Activated effector memory CD4-positive, alpha-beta T cell treated with Interleukin-2 at 50 U/mL for 16 hours (primary cell): ENCODE results near the gene SRGAP2C.
"Not testable (repeated sequence)": the region's sequence is repeated elsewhere in the genome, so short reads cannot be mapped to it uniquely, and the experiment has no call there.

Experiments
- DNase-seq: peaks from one replicate; pipeline ENCODE4 v3.0.0-alpha.2; 2020

SRGAP2C gene

GRCh38 chr1:121385563-121386288 is 201.0 kb downstream of the SRGAP2C start:
- DNase-seq = not testable (repeated sequence)

DNA sequence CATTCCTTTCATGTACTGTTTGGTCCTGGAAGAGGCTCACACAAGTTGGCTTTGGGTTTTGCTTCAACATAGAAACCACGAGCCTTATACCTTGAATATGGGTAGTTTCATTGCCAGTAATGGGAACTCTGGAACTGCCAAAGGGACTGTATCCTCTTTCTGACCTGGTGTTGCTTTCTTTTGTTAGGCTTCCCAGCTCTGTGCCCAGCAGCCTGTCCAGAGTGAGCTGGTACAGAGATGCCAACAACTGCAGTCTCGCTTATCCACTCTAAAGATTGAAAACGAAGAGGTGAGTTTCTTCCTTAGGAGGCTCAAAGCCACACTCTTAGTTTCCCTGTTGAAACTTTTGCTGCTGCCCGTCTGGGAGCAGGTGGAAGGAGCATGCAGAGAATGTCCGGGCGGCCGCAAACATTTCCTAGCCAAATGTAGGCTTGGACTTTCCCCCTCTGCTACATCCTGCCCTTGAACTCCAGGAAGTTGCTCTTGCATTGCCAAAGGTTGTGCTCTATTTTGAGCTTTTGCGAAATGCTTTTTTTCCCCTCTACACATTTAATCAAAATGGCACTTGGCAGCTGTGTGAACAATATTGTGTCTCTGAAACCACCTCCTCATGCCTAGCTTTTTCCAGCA is 201.7 kb downstream of the SRGAP2C start:
- DNase-seq = not testable (repeated sequence)

DNA sequence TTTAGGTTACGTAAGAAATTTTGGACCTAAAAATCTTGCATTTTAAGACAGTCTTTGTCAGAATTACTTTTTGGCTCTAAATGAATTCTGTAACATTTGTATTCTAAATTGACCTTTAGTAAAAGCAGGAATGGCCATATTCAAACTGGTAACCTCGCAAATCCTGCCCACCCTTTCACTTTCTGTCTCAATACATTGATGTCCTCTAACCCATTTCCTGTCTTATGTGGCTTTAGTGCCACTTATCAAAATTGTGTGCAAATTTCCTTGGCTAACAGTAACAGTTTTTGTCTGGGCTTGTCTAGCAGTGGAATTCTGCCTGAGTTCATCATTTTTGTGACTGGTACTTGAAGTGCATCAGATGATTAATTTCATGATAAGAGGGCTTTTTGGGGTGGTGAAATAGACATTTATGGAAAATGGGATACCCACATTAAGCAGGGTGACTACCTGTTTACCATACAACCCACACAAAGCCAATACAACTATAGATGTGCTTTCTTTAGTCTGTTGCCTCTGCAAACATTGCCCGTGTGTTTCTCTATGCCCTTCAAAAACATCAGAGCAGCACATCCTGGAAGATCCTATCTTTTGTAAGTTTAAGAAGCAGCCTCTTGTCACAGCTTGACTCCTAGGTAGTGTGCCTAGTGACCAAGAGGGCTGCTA is 205.3 kb downstream of the SRGAP2C start:
- not testable (repeated sequence) for DNase-seq

DNA sequence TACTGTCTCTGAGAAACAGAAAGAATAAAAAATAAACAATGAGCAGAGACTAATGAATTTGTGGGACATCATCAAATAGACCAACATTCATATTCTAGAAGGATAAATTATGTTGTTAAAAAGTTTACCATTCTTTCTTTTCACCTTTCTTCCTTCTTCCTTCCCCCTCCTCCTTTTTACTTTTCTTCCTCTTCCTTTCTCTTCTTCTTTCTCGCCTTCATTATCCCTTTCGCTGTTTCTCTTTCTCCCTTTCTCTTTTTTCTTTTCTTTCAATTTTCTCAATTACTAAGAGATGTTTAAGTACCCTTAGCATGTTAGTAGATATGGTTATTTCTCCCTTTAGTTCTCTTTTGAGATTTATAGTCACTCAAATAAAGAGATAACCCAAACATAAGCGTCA is 207.4 kb downstream of the SRGAP2C start:
- DNase-seq = not testable (repeated sequence)

DNA sequence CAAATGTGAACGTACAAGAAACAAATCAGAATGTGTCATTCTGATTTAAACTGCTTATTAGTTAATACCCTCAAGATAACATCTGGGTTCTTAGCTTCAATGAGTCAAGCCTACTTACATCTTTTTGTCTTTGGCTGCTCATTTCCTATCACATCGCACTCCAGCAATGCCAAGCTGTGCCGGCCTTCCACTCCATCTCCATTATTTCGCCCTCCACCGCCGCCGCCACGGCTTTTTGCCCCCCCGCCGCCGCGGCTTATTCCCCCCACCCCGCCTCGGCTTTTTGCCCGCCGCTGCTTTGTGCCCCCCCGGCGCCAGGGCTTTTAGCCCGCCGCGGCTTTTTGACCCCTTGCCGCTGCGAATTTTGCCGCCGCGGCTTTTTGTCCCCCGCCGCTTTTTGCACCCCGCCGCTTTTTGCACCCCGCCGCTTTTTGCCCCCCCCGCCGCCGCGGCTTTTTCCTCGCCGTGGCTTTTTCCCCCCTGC is 211.0 kb downstream of the SRGAP2C start:
- not testable (repeated sequence) for DNase-seq

- DNase-seq = not testable (repeated sequence)
These were observed 211.7 kb downstream of the SRGAP2C start for GRCh38 chr1:121396335-121397081.

DNA sequence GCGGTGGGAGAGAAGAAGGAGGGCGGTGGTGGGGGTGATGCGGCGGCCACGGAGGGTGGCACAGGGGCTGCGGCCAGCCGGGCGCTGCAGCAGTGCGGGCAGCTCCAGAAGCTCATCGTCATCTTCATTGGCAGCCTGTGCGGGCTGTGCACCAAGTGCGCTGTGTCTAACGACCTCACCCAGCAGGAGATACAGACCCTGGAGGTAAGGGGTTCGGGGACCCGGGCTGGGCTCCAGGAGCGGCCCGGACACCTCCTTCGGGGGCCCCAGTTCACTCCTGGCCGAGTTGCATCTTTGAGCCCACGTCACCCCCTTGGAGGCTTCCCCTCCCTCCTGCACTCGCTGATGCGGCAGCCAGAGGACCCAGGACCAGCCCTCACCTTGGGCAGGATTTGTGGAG is 212.3 kb downstream of the SRGAP2C start:
- not testable (repeated sequence) for DNase-seq

- DNase-seq = not testable (repeated sequence)
These were observed 214.4 kb downstream of the SRGAP2C start for GRCh38 chr1:121399193-121399592.

DNA sequence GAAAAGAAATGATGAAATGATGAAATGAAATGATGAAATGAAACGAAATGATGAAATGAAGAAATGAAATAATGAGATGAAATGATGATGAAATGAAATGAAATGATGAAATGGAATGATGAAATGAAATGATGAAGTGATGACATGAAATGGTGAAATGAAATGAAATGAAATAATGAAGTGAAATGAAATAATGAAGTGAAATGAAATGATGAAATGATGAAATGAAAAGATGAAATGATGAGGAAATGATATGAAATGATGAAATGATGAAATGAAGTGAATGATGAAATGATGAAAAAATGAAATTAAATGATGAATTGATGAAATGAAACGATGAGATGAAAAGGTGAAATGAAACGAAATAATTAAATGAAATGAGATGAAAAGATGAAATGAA is 215.3 kb downstream of the SRGAP2C start:
- not testable (repeated sequence) for DNase-seq

DNA sequence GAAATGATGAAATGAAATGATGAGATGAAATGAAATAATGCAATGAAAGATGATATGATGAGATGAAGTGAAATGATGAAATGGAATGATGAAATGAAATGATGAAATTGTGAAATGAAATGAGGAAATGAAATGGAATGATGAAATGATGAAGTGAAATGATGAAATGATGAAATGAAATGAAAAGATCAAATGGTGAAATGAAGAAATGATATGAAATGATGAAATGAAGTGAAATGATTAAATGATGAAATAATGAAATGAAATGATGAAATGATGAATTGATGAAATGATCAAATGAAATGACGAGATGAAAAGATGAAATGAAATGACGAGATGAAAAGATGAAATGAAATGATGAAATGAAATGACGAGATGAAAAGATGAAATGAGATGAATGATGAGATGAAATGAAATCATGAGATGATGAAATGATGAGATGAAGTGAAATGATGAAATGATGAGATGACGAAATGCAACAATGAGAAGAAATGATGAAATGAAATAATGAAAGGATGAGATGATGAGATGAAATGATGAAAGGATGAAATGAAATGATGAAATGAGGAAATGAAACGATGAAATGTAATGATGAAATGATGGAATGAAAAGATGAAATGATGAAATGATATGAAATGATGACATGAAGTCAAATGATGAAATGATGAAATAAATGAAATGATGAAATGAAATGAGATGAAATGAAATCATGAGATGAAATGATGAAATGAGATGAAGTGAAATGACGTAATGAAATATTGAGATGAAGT is 216.0 kb downstream of the SRGAP2C start:
- not testable (repeated sequence) for DNase-seq

DNA sequence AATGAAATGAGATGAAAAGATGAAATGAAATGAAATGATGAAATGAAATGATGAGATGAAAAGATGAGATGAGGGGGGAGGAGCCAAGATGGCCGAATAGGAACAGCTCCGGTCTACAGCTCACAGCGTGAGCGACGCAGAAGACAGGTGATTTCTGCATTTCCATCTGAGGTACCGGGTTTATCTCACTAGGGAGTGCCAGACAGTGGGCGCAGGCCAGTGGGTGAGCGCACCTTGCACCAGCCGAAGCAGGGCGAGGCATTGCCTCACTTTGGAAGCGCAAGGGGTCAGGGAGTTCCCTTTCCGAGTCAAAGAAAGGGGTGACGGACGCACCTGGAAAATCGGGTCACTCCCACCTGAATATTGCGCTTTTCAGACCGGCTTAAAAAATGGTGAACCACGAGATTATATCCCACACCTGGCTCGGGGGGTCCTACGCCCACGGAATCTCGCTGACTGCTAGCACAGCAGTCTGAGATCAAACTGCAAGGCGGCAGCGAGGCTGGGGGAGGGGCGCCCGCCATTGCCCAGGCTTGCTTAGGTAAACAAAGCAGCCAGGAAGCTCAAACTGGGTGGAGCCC is 216.7 kb downstream of the SRGAP2C start:
- not testable (repeated sequence) for DNase-seq

GRCh38 chr1:121403254-121403653 is 218.5 kb downstream of the SRGAP2C start:
- DNase-seq = not testable (repeated sequence)

GRCh38 chr1:121408354-121408753 is 223.6 kb downstream of the SRGAP2C start:
- DNase-seq = no peak

- no peak for DNase-seq
These were observed 229.0 kb downstream of the SRGAP2C start for GRCh38 chr1:121413821-121414220.

DNA sequence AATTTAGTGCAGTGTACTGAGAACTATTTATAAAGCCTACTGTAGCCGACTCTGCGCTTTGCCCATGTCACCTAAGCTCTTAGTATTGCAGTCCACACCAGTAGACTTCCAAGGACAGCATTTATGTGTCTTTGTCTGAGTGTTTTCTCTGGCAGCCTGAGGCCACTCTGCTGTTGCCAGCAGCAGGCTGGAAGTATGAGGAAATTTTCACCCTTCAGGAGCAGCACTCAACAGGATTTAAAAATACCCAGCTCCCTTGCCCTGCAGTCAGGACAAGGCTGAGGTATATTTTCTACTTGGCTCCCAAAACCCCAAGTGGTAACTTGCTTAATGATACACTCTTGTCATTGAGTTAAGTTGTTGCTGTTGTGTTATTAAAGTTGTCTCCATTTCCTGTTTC is 230.1 kb downstream of the SRGAP2C start:
- DNase-seq = no peak

GRCh38 chr1:121417325-121417923 is 232.6 kb downstream of the SRGAP2C start:
- no peak for DNase-seq

DNA sequence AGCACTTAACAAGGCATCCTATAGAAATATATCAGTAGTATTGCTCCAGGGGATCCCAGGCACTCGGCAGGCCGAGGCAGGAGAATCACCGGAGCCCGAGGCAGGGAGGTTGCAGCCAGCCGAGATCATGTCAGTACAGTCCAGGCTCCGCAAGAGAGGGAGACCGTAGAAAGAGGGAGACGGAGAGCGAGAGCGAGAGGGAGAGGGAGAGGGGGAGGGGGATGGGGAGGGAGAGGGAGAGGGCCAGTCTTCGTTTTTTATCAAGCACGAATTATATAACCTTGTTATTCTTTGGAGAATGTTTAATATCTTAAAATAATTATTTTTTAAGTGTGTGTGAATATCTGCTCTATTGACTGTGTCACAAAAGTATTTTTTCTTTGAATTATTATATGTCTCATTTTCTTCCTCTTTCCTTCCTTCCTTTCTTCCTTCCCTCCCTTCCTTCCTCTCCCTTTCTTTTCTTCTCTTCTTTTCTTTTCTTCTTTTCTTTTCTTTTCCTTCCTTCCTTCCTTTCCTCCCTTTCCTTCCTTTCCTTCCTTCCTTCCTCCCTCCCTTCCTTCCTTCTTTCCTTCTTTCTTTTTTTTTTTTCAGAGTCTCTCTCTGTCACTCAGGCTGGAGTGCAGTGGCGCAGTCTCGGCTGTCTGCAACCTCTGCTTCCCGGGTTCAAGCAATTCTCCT is 233.7 kb downstream of the SRGAP2C start:
- DNase-seq = no peak

GRCh38 chr1:121419050-121419615 is 234.4 kb downstream of the SRGAP2C start:
- DNase-seq = not testable (repeated sequence)

DNA sequence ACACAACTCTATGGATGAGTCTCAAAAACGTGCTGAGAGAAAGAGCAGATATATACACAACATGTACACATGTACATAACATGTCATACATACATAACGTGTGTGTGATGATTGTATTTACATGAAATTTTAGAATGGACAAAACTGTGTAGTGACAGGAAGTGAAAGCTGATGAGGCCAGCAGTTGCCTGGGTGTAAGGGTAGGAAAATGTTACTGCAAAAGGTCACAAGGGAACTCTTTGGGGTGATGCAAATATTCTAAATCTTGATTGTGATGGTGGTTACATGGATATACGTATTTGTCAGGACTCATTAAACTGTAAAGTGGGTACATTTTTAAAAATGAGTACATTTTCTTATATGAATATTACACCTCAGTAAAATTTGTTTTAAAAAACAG is 236.7 kb downstream of the SRGAP2C start:
- not testable (repeated sequence) for DNase-seq

GRCh38 chr1:121423956-121424355 is 239.2 kb downstream of the SRGAP2C start:
- DNase-seq = not testable (repeated sequence)
